Peyer's patch (tissue), 4 donors: Measurements from ENCODE around the gene SUPT4H1.

Experiments
- POLR2A ChIP-seq, 2 donors: fragments of 450-650 bp; IDR thresholded peaks; one replicate each; pipeline ENCODE4 v1.5.1; 2017; ENCODE audit warnings: antibody characterized with exemption in 2 of 2, mild to moderate bottlenecking in 2 of 2, moderate library complexity in 2 of 2
- TF ChIP-seq, protein P1 (sequence below), 6 experiments: fragments of 450-650 bp in 4 of 6; fragments of 200-600 bp in 2 of 6; sonication (generic) in 1 of 6; IDR thresholded peaks; one replicate each; pipeline ENCODE4 v1.5.1; 2017 to 2019; ENCODE audit warnings: antibody characterized with exemption in 6 of 6, mild to moderate bottlenecking in 3 of 6, moderate library complexity in 1 of 6

DNA sequence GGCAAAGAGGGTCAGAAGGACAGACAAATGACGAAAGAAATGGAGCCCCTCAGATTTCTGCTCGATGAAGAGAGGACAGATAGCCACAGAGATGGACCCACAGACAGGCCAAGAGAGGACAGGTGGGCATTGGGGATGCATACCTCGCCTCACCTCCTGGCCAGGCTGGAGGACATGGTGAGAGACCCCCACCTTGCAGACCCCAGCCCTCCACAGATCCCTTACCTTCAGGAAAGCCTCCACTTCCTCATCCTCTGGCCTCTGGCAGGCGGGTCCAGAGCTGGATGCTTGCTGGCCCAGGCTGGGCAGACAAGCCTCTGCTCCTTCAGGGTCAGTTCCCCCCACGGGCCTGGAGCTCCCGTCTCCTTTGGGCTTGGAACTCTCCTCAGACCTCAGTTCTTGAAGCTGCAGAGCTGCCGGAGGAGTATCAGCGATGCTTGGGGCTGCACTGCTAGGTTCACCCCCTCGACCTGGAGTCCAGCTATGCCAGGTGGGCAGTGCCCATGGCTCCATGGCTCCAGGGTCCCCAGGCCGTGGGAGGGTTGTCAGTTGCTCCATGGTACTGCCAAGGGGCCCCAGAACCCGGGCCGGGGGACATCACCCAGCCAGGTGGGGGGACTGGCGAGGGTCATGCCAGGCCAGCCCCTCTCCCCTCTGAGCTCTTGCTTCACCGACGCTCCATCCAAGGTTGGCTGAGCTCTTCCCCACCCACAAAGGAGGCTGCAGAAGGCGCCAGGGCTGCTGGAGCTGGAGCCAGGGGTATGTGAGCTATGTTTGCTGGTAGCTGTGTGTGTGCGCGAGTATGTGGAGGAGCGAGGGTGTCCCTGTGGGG, 24.4 kb downstream of the SUPT4H1 start:
- TF ChIP-seq, protein P1, sequence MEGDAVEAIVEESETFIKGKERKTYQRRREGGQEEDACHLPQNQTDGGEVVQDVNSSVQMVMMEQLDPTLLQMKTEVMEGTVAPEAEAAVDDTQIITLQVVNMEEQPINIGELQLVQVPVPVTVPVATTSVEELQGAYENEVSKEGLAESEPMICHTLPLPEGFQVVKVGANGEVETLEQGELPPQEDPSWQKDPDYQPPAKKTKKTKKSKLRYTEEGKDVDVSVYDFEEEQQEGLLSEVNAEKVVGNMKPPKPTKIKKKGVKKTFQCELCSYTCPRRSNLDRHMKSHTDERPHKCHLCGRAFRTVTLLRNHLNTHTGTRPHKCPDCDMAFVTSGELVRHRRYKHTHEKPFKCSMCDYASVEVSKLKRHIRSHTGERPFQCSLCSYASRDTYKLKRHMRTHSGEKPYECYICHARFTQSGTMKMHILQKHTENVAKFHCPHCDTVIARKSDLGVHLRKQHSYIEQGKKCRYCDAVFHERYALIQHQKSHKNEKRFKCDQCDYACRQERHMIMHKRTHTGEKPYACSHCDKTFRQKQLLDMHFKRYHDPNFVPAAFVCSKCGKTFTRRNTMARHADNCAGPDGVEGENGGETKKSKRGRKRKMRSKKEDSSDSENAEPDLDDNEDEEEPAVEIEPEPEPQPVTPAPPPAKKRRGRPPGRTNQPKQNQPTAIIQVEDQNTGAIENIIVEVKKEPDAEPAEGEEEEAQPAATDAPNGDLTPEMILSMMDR (IDR thresholded peaks at IDR 0.05): no peak
- TF ChIP-seq POLR2A (IDR thresholded peaks at IDR 0.05): no peak
